GM23338 (cell line): Measurements from ENCODE around the gene ARFGAP2.

Source experiments
- CTCF ChIP-seq, 2 experiments: fragments of 200-600 bp in 1 of 2; sonication (generic) in 1 of 2; conservative IDR thresholded peaks; 2 replicates each; pipeline versions ENCODE4 v1.5.1 to v1.6.1; 2016 to 2017; ENCODE audit warnings: antibody characterized with exemption in 2 of 2, low read depth in 2 of 2, mild to moderate bottlenecking in 2 of 2, moderate library complexity in 1 of 2
- EZH2 ChIP-seq: fragments of 200-600 bp; sonication (generic); IDR thresholded peaks from one replicate; pipeline ENCODE4 v1.8.0; 2017; ENCODE audit warnings: antibody characterized with exemption, mild to moderate bottlenecking, low read depth; ENCODE audit not compliant: unreplicated experiment
- POLR2AphosphoS5 ChIP-seq: IDR thresholded peaks from 2 replicates; pipeline ENCODE4 v1.6.1; 2016; ENCODE audit warnings: antibody characterized with exemption, low read depth
- REST ChIP-seq: IDR thresholded peaks from one replicate; pipeline ENCODE4 v1.6.1; 2018; ENCODE audit warnings: antibody characterized with exemption; ENCODE audit not compliant: unreplicated experiment

DNA sequence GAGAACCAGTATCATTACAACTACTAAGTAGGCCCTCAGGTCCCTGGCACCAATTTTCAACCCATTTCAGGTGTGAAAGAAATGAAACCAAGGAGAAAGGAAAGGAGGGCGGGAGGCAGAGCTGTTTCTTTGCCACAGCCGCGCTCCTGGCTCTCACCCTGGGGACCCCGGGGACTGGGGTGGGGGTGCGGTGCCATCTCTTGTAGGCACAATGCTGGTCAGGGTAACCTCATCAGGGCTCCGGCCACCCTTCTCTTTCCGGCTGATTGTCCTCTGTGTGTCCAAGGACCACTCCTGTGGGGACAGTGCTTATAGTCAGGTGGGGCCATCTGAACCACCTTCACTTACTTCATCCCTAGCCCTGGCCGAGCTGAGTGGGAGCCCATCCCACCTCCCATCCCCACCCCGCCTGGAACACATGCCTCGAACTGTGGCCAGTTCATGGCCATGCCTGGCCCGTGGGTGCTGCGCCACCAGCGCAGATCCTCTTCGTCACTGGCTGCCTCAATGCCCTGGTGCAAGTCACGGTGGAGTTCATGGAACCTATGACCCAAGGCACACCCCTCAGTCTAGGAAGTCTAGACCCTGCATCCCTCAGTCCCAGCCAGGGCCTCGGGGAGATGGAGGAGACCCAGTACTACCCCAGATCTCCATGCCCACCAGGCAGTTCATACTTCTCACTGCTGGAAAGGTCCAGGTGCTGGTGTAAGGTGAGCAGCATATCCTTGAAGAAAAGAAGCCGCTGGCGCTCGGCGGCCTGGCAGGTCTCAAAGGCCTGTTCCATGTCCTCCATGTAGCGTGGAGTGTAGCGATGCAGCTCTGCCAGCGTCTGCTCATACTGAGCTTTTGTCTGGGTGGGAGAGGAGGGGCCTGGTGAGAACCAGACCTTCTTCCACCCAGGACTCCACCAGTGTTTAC is 2.3 kb upstream of the ARFGAP2 start:
- TF ChIP-seq CTCF (conservative IDR thresholded peaks at IDR 0.05; ENCODE audit: low read depth in 2 of 2) (no peak), POLR2AphosphoS5 (no peak), EZH2 (no peak), REST (no peak)
